NCI-H1417 (cell line): ENCODE data around the gene BFSP1.

Source experiments
- DNase-seq, 3 experiments: peaks; one replicate each; lab custom pipeline; 2025; lab: John Stamatoyannopoulos, UW

BFSP1 gene

DNA sequence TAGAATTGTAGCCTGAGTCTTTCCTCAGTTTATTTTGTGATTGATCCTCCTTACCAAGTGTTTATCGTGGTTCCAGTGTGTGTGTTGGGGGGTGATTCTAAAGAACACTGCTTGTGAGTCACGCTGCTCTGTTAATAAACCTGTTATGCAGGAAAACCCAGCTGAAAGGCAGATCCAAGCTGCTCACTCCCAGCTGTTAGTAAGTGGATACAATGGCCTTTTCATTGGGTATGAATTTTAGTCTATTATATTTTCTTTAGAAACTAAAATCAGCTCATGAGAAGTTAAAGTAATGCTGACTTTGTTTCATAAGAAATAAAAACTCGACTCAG is 26.5 kb upstream of the BFSP1 start:
- DNase-seq = peak in 2 of 3 experiments; percentile 15 to 63

- DNase-seq = peak in 2 of 3 experiments; percentile 17 to 45
These were observed 25.9 kb upstream of the BFSP1 start for GRCh38 chr20:17556837-17557674.

- DNase-seq = no peak
These were observed 23.9 kb upstream of the BFSP1 start for GRCh38 chr20:17555106-17555505.

DNA sequence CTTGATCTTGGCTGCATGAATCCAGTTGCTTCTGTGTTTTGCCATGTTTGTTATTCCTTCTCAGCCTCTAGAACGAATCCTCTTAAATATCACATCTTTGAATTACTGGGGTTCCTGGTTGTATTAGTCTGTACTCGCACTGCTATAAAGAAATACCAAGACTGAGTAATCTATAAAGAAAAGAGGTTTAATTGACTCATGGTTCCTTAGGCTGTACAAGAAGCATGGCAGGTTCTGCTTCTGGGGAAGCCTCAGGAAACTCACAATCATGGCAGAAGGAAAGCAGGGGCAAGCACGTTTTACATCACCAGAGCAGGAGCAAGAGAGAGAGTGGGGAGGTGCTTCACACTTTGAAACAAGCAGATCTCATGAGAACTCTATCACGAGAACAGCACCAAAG is 18.0 kb upstream of the BFSP1 start:
- no peak for DNase-seq

DNA sequence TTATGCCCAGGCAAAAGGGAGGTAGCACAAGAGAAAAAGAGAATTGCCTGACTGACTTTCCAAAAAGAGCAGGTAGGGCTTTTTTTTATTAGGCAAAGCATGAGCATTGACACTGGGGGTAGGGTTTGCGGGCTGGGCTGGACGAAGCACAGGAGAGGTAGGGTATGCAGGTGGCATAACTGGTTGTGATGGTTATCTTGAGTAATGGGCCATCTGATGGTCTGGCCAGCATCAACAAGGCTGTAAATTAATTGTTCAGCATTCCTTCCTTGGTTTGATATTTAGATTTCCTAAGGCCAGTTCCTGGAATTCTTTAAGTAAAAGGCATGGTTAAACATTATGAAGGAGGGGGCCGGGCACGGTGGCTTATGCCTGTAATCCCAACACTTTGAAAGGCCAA is 13.9 kb upstream of the BFSP1 start:
- DNase-seq = no peak

GRCh38 chr20:17543531-17544131 is 12.5 kb upstream of the BFSP1 start:
- DNase-seq = no peak

GRCh38 chr20:17542993-17543412 is 11.8 kb upstream of the BFSP1 start:
- no peak for DNase-seq

GRCh38 chr20:17542481-17542880 is 11.3 kb upstream of the BFSP1 start:
- DNase-seq = no peak

GRCh38 chr20:17541996-17542395 is 10.8 kb upstream of the BFSP1 start:
- no peak for DNase-seq

DNA sequence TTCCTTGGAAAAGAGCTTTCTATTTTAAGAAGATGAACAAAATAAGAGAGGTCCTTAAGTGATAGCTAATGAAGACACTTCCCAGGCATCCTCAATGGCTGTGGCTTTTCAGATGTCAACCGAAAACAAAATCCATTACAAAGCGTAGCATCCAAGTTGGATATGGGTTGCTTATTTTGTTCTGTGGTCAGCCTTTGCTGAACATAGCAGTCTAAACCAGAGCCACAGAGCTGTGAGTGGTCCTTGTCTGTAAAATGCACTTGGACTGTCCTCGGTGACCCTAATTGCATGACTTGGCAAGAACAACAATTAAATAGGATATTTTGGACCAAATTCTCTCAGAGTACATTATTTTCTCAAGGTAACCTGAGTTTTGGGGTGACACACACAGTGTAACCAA is 10.4 kb upstream of the BFSP1 start:
- DNase-seq = no peak

DNA sequence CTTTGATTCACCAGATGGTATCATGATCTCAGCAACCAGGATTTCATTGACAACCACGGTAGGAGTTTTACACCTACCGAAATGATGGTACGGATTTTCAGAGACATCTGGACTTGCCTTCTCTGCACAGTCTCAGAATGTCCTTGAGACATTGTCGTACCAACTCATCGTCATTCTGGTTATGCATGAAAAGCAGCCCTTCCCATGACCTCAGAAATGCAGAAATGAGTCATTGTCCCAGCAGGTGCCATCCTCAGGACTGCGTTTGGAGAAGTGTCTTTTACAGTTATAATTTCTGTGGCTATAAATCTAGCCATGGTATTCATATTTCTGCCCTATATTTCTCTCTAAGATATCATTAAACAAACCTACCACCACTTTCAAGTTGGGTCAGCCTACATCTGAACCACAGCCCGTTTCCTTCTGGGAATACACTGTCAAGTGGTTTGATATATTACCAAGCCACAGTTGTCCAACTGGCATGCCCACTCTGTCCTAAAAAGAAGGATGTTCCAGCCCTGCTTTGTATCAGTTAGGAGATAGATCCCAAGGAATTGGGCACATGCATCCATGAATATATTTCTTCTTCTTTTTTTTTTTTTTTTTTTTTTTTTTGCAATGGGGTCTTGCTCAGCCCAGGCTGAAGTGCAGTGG is 7.5 kb upstream of the BFSP1 start:
- DNase-seq = peak in 1 of 3 experiments; percentile 51

DNA sequence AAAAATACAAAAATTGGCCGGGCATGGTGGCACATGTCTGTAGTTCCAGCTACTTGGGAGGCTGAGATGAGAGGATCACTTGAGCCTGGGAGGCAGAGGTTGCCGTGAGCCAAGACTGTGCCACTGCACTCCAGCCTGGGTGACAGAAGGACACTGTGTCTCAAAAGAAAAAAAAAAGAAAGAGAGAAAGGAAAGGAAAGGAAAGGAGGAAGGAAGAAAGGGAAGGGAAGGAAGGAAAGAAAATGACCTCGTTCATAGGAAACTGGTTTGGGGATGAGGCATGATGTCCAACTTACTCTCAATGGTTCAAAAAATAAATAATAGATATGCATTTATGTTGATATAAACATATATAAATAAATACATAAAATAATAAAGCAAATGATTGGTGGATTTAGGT is 6.8 kb upstream of the BFSP1 start:
- no peak for DNase-seq

- peak; percentile 51 to 83 (median 63) for DNase-seq
These were observed 5.8 kb upstream of the BFSP1 start for GRCh38 chr20:17536944-17537444.

DNA sequence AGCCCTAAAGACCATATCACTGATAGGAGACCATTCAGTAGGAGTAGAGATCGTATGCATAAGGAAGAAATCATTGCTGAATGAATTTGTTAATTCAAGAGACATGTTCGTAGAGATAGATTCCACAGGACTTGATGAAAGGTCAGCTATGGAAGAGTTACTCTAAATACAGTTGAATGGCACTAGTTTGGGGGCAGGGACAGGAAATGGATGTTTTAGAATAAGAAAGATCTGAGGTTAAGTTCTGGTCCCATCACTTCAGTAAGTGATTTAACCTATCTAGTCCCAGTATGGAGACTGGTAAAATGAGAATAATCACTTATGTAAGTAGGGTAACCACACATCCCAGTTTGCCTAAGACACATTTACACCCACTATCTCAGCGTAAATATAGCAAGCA is 2.9 kb upstream of the BFSP1 start:
- no peak for DNase-seq

DNA sequence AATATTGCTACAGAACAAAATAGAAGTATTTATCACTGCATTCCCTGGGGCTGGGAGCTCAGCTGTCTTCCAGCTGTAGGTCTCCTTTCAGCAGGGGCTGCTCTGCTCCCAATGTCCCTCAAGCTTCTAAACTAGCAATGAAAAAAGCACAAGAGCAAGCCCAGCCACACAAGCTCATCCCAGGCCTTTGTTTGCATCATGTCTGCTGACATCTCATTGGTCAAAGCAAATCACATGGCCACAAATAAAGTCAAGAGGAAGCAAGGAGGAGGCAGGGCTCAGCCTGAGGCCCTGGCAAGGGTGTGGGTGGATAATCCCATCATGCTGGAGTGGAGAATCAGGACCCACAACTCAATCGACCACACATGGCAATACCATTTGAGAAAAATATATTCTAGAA is 2.2 kb upstream of the BFSP1 start:
- DNase-seq = peak; percentile 14 to 52 (median 35)

- DNase-seq = no peak
These were observed 466 bp upstream of the BFSP1 start for GRCh38 chr20:17531665-17532025.

DNA sequence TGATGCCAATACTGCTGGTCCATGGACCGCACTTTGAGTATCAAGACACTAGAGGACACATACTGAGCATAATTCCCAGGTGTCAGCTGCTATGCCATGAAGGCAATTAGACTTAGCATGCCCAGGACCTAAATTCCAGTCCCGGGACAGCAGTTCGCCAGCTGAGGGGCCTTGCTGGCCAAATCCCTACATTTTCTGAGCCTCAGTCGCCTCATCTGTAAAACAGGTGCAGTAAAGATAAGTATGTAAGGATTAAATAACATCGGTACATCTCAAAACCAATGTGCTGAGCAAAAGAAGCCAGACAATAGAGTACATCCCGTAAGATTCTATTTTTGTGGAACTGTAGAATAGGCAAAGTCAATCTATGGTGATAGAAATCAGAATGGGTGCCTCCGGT is 1.0 kb downstream of the BFSP1 start:
- no peak for DNase-seq

GRCh38 chr20:17529586-17529985 is 1.6 kb downstream of the BFSP1 start:
- no peak for DNase-seq

DNA sequence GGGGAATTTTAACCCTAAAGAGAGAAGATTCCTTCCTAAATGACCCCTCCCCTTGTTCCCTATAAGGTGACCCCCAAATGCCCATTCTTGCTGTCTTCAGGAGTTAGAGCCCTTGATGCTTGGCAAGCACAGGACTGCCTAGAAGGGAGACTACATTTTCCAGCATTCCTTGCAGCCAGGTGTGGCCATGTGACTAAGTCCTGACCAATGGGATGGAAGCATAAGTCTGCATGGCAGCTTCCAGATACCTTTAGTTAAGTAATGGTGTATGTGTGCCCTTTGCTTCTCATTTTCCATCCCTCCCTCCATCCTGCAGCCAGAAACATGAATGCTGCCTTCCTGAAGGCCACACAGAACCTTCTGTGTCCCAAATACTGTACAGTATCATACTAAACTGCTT is 5.5 kb downstream of the BFSP1 start:
- DNase-seq = peak in 2 of 3 experiments; percentile 36 to 38

DNA sequence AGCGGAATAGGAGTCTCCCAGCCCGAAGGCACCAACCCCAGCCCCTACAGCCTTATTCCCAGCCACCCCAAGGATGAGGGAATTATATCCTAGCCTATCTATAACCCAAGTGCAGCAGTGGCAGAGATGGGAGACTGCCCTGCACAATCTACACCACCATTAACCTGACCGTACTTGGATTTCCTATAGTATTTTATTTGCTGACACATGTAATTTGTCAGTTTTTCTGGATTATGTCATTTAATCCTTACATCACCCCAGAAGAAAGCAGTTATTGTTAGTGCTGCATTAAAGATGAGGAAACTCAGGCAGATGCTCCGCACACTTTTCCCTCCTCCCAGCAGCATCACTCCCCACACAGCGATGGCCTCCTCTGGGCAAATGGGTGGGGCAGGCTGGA is 6.0 kb downstream of the BFSP1 start:
- DNase-seq = no peak

DNA sequence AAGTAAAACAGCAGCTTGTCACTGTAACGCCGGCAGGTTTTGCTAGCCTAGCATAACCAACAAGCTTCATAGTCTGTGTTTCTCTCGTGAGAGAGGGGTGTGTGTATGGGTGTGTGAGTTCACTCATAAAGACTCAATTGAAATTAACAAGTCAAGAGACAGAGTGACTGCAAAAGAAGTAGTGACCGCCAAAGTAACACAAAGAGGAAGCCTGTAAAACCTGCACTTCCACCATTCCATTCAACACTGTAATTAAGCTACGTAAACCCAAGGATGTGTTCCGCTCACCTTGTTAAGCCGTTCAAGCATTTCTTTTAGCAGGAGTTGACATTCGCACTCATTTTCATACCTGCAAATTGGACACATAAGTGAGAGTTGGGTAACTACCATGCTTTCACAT is 6.6 kb downstream of the BFSP1 start:
- peak in 1 of 3 experiments; percentile 40 for DNase-seq

- DNase-seq = no peak
These were observed 7.9 kb downstream of the BFSP1 start for GRCh38 chr20:17523326-17523725.

DNA sequence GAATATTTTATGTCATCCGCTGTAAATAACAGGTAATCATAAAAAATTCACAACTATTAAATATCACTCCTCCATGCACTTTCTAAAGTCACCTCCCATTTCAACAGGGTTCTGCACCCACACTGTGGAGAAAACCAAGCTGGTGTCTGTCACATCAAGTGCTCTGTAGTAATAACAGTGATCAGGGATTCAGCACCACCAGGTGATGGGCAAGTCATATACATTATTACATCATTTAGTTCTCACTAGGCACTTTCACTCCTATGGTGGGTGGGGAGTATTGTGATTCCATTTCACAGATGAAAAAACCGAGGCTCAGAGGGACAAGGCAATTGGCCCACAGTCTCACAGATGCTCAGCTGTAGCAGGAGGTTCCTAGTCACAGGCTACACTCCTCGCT is 8.7 kb downstream of the BFSP1 start:
- no peak for DNase-seq
